Islet precursor cell (in vitro differentiated cells): ENCODE data around the gene HIPK1.
"Not testable (repeated sequence)": the region's sequence is repeated elsewhere in the genome, so short reads cannot be mapped to it uniquely, and the experiment has no call there.

Experiments used
- DNase-seq: peaks from one replicate; pipeline ENCODE4 v3.0.0-alpha.2; 2018

Gene HIPK1

DNA sequence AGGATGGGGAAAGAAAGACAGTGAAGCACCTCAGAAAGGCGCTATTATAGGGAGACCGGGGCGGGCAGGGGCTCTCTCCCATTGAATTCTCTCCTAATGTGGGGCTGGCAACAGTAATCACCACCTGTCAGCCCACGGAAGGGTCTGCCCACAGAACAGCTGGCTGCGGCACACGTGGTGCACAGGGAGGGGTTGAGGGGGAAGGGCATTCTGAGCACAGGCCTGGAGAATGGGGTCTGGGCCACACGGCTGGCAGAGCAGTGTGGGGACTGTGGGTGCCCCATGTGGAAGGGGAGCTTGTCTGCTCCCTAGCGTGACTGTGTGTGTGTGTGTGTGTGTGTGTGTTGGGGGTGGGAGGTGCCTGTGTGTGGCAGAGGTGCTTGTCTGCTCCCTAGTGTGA, 54.3 kb downstream of the HIPK1 start:
- no peak for DNase-seq

GRCh38 chr1:113983826-113984225, 54.7 kb downstream of the HIPK1 start:
- no peak for DNase-seq

GRCh38 chr1:113984710-113985109, 55.6 kb downstream of the HIPK1 start:
- no peak for DNase-seq

DNA sequence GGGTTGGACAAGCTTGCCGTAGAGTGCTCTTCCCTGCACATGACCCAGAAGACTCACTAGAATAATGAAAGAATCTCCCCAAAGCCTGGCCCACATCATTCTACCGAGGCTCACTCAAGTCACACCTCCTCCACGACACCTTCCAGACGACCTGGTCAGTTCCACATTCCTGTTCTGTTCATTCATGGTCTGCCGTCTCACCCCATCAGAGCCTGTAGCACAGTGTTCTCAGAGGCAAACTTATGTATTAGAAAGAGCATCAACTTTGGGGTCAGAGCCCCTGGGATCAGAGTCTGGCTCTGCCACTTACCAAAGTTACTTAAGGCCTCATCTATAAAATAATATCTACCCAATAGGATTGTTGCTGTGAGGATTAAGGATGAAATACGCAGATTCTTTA, 57.7 kb downstream of the HIPK1 start:
- DNase-seq = no peak

- DNase-seq = no peak
These were observed 58.1 kb downstream of the HIPK1 start for GRCh38 chr1:113987259-113987658.

GRCh38 chr1:113990530-113990929, 61.4 kb downstream of the HIPK1 start:
- DNase-seq = no peak

GRCh38 chr1:113990961-113991360, 61.8 kb downstream of the HIPK1 start:
- no peak for DNase-seq

DNA sequence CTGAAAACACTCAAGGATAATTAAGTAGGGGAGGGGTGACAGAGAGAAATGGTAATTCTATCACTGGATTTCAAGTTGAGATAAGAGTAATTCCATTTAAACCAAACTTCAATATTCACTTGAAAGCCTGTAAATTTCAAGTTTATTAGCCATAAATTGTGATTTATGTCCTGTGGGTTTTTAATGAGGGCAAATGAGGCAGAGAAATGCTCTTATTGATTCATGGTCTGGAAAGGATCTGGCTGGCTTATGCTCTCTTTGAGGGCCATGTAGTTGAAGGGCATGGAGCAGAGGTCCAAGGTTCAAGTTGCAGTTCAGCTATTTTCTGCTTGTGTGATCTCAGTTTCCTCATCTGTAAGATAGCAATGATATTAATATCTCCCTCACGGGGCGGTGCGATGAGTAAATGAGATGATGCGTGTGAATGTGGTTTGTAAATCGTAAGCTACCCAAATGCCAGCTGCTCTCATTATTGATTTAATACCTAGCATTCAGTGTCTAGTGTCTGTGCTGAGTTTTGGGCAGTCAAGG, 62.4 kb downstream of the HIPK1 start:
- no peak for DNase-seq

GRCh38 chr1:113993072-113993471, 63.9 kb downstream of the HIPK1 start:
- no peak for DNase-seq

DNA sequence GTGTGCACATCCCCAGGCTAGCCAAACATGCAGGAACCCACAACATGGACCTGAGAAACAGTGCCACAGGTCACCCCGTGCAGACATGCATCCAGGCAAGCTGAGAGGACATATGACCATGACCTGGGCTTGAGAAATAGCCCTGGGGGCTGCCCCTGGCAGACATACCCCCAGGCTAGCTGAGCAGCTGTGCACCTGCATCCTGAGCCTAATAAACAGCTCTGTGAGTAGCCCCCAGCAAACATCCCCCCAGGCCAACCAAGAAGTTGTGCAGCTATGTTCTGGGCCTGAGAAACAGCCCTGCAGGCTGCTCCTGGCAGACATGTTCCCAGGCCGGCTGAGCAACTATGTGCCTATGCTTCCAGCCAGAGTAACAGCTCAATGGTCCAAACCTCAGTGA, 64.6 kb downstream of the HIPK1 start:
- no peak for DNase-seq

DNA sequence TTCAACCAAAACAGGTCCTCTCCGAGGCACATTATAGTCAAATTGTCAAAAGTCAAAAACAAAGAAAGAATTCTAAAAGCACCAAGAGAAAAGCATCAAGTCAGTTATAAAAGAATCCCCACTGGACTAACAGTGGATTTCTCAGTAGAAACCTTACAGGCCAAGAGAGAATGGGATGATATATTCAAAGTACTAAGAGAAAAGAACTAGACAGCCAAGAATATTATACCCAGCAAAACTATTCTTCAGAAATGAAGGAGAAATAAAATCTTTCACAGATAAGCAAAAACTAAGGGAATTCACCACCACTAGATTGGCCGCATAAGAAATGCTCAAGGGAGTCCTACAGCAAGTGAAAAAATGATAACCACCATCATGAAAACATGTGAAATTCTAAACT, 66.3 kb downstream of the HIPK1 start:
- DNase-seq = no peak

- DNase-seq = no peak
These were observed 69.2 kb downstream of the HIPK1 start for GRCh38 chr1:113998361-113998760.

DNA sequence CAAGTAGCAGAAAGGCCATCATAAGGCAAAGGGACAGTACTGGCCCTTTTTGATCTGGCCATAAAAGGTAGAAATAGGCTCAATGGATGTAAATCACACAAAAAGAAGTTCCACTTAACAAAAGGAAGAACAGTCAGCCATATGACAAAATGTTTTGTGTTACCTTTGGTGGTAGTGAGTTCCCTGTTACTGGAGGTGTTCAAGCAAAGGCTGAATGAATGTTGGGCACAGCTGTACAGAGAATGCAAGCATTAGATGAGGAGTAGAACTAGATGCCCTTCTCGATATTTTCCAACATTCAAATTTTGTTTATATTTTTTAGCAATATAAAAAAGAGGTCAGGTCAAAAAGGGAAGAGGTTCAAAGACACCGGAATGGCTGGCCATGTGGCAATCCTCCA, 70.1 kb downstream of the HIPK1 start:
- no peak for DNase-seq

GRCh38 chr1:113999799-114000198, 70.7 kb downstream of the HIPK1 start:
- no peak for DNase-seq

GRCh38 chr1:114000406-114000805, 71.3 kb downstream of the HIPK1 start:
- no peak for DNase-seq

DNA sequence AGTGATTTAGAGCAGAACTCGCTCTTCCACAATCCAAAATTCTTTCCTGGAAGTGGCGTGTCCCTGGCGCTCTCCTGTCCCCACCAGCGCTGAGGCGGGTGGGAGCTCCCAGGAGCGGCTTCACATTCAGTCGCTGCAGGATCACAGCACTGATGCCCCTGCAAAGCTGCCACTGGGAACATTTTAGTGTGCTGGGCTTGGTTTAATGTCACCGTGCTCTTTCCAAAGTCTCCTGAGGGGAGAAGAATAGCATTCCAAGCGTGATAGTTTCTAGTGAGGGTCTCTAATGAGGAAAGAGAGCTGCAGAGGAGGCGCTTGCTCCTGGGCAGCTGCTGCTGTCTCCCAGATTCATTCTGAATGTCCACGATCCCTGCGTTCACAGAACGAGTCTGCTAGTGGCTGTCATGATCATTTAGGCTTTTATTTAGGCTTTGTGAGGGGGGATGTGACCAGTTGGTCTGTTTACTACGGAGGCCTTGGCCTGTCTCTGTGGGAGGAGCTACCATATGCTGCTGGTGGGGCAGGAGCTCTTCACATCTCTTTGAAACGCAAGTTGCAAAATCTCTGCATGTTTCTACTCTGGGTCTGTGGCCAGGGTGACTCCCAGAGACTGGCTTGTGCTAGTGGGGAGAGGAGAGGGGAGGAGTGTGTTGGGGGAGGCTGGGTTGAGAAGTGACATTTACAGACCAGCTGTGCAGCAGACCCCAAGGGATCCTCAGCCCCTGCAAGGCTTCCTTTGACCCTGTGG, 73.5 kb downstream of the HIPK1 start:
- no peak for DNase-seq

- no peak for DNase-seq
These were observed 74.3 kb downstream of the HIPK1 start for GRCh38 chr1:114003431-114003830.

DNA sequence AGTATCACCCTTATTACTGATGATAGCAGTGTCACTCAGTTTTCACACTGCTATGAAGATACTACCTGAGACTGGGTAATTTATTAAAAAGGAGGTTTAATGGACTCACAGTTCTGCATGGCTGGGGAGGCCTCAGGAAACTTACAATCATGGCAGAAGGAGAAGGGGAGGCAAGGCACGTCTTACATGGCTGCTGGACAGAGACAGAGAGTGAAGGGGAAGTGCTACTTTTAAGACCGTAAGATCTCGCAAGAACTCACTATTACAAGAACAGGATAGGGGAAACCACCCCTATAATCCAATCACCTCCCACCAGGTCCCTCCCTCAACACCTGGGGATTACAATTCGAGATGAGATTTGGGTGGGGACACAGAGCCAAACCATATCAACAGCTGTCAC, 77.7 kb downstream of the HIPK1 start:
- not testable (repeated sequence) for DNase-seq

- no peak for DNase-seq
These were observed 79.4 kb downstream of the HIPK1 start for GRCh38 chr1:114008480-114008941.

GRCh38 chr1:114008993-114009392, 79.9 kb downstream of the HIPK1 start:
- DNase-seq = no peak

- DNase-seq = no peak
These were observed 80.3 kb downstream of the HIPK1 start for GRCh38 chr1:114009393-114009792.

DNA sequence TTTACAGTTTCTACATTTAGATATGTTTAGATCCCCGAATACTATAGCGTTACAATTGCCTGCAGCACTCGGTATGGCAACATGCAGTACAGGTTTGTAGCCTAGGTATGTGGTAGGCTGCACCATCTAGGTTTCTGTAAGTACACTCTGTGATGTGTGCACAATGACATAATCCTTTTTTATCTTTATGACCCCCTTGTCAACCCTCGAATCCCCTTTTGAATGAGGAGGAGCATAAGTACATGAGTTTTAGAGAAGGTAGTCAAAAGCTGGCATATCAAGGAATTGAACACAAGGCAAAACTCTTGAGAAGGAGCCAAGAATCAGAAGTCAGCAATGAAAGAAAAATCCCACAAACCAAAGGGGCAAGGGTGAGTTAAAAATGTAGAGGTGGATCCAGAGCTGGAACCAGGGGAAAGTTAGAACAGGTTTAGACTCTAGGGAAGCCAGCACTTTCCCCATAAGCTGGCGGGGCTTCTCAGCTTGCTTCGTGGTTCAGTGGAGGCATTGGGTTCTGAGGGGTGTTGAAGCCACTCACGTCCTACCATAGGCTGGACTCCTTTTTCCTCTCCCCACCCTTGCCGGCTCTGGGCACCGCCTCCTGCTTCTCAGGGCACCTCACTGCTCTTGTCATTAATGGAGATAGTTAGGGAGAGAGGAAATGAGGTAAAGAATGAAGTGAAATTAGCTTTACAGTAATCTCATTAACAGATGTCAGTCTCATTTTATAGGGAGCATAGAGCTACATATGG, 81.5 kb downstream of the HIPK1 start:
- DNase-seq = no peak

DNA sequence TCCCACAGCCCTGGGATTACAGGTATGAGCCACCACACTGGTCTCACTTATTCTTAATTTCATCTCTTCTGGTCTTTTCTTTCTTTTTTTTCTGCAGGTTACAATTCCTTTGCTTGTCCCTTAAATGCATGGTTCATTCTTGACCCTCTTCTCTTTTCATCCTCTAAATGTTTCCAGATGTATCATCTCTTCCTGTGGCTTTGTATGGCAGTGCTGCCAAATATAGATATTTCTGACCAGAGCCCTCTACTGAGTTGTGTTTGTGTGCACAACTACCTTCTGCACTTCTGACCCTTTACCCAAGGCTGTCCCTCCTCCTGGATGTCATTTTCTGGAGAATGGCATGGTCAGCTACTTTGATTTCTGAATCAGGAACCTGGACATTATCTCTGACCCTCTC, 82.7 kb downstream of the HIPK1 start:
- DNase-seq = no peak

DNA sequence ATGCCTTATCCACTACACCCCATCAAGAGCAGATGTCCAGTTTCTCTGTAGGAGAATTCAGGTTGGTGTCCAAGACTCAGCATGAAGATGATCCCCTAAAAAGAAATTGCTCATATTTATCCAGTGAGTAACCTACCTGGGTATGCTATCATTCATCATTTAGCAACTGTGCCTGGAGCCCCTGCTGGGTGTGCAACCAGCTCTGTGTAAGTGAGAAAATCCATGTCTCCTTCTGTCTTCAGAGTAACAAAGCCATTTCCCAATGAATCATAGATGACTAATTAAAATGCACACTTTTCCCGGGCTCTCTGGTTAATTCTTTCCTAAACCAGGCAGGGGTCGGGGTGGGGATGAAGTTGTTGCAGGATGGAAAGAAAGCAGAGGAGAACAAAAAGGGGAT, 86.0 kb downstream of the HIPK1 start:
- DNase-seq = no peak
